Articular chondrocyte of knee joint (primary cell): ENCODE data around the gene PRAMEF5. TPM values are rescaled to one million over a fixed set of nuclear protein-coding genes. Genes with fewer than 3 reads are reported as not detected.

Experiments used
- small RNA-seq: library from RNA; depleted of rRNA; stranded (forward); fragments of <200 nt; gene quantifications from one replicate; pipeline ENCODE3, GENCODE V24; 2012
- total RNA-seq: library from RNA; depleted of rRNA; stranded (reverse); fragments of >200 nt; gene quantifications from 2 replicates; pipeline ENCODE4 v1.2.3, GENCODE V29; 2012

Gene PRAMEF5
- not detected in 2 replicates for total RNA-seq

GRCh38 chr1:13253898-13254297, at the start of gene PRAMEF5:
Gene PRAMEF5 (plus strand): TSS chr1:13254198. CDS start chr1:13259269, 5,071 bp downstream.

GRCh38 chr1:13225675-13226204, 28.3 kb upstream of the PRAMEF5 start, which contains the start of gene PRAMEF18:
Gene PRAMEF18 (minus strand): TSS chr1:13226154. CDS start chr1:13226106, 48 bp downstream.

DNA sequence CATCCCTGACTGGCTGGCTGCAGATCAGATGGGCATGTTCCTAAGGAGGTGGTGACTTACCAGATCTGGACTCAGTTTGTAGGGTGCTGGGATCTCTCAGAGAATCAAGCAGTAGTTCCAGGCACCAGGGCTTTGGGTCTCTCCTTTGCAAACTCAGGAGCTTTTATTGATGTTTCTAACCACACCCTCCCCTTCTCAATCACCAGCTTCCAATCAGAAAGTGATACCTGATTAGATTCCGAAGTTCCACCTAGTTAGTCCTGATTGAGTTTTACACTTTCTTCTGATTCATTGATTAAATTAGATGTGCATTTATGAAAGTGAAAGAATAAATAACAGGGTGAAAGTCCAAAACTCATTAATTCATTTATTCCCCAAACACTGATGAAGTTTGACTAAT, 31.0 kb downstream of the PRAMEF5 start, which contains the start of gene PRAMEF8:
Gene PRAMEF8 (minus strand): TSS at position 101 of the 400 bp plus-strand sequence. CDS start 1,046 bp downstream, outside the sequence.

DNA sequence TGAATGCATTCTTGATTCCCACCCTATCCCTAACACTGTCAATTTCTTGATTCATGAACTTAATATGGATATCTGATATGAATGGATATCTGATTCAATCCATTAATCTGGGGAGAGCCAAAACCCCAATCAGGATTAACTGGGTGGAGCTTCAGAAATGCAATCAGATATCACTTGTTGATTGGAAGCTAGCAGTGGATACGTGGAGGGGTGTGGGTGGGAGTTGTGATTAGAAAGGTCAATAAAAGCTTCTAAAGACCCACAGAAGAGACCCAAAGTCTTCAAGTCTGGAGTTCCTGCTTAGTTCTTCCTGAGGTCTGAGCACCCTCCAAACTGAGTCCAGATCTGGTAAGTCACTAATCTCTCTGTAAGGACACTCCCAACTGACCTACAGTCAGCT, 49.2 kb downstream of the PRAMEF5 start, which contains the start of gene PRAMEF33:
Gene PRAMEF33 (plus strand): TSS at position 301 of the 400 bp plus-strand sequence. CDS start 2,416 bp downstream, outside the sequence.

Small RNAs within 50 kb of the gene (small RNA-seq; reads per million reads assigned to genes)
- not detected for gene RNU6-771P

Other genes starting within 250 kb of the PRAMEF5 start
- gene PRAMEF27, start 197.6 kb upstream of the PRAMEF5 start, total RNA-seq, result not detected in 2 replicates
- gene HNRNPCL3, start 193.4 kb upstream of the PRAMEF5 start, total RNA-seq, result not detected in 2 replicates
- not detected in 2 replicates for gene PRAMEF25, start 183.4 kb upstream of the PRAMEF5 start, total RNA-seq
- not detected in 2 replicates for gene HNRNPCL2, start 137.3 kb upstream of the PRAMEF5 start, total RNA-seq
- not detected in 2 replicates for gene PRAMEF26, start 98.2 kb upstream of the PRAMEF5 start, total RNA-seq
- gene HNRNPCL4, start 88.6 kb upstream of the PRAMEF5 start, total RNA-seq, result not detected in 2 replicates
- gene PRAMEF9, start 82.3 kb upstream of the PRAMEF5 start, total RNA-seq, result not detected in 2 replicates
- not detected in 2 replicates for gene PRAMEF13, start 52.8 kb upstream of the PRAMEF5 start, total RNA-seq
- not detected in 2 replicates for gene PRAMEF18, start 28.0 kb upstream of the PRAMEF5 start, total RNA-seq
- gene PRAMEF8, start 30.9 kb downstream of the PRAMEF5 start, total RNA-seq, result not detected in 2 replicates
- not detected in 2 replicates for gene PRAMEF33, start 49.3 kb downstream of the PRAMEF5 start, total RNA-seq
- gene PRAMEF15, start 61.4 kb downstream of the PRAMEF5 start, total RNA-seq, result not detected in 2 replicates
- gene PRAMEF14, start 92.9 kb downstream of the PRAMEF5 start, total RNA-seq, result not detected in 2 replicates
- not detected in 2 replicates for gene PRAMEF19, start 117.7 kb downstream of the PRAMEF5 start, total RNA-seq
- gene PRAMEF17, start 135.4 kb downstream of the PRAMEF5 start, total RNA-seq, result not detected in 2 replicates
- not detected in 2 replicates for gene PRAMEF20, start 156.3 kb downstream of the PRAMEF5 start, total RNA-seq